ENCODE results near the gene CHST15.

DNA sequence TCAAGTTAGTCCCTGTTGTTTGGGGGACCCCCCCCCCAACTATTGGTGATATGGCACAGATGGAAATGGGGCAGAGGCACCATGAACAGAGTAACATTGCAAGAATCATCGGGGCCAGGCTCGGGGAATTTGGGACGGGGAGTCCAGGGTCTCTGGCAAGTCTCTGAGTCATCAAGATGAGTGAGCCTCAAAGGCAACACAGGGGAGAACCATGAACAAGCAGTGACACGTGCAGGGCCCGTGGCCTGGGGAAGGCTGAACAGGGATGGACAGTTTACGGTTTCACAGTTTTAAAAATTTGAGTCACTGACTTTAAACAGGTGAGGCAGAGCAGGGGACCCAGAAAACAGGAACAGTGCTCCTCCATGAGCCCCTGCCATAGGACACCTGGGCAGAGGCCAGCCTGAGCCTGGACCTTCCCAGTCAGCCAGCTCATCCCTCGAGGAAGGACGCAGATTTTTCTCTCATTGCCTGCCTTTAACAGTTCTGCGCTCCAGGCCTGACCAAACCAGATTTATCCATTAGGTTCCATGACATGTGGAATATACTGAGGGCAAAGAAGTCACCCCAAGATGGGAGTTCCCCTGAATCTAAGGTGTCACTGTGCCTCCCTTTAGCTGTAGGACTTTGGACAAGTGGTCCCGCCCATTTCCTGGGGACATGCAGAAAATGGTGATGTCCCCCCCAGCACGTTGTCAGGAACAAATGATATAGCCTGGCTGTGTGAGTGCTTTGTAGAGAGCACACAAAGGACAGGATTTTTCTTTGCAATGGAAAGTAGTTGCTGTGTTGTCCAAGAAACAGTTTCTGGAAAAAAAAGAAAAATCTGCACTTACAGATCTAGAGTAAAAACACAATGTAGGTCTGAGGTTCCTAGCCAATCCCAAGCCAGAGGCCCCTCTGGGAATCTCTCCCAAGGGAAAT is 23.8 kb downstream of the CHST15 start:
- TF ChIP-seq, protein P1, sequence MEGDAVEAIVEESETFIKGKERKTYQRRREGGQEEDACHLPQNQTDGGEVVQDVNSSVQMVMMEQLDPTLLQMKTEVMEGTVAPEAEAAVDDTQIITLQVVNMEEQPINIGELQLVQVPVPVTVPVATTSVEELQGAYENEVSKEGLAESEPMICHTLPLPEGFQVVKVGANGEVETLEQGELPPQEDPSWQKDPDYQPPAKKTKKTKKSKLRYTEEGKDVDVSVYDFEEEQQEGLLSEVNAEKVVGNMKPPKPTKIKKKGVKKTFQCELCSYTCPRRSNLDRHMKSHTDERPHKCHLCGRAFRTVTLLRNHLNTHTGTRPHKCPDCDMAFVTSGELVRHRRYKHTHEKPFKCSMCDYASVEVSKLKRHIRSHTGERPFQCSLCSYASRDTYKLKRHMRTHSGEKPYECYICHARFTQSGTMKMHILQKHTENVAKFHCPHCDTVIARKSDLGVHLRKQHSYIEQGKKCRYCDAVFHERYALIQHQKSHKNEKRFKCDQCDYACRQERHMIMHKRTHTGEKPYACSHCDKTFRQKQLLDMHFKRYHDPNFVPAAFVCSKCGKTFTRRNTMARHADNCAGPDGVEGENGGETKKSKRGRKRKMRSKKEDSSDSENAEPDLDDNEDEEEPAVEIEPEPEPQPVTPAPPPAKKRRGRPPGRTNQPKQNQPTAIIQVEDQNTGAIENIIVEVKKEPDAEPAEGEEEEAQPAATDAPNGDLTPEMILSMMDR (IDR thresholded peaks at IDR 0.05), result no peak
- no peak for TF ChIP-seq POLR2A (IDR thresholded peaks at IDR 0.05)
